OCI-LY7 (cell line): ENCODE results near the gene TGFB1. TPM values are rescaled to one million over a fixed set of nuclear protein-coding genes. Genes with fewer than 3 reads are reported as not detected.

Experiments used
- BruUV-seq: library from RNA; stranded (reverse); fragments of 400-500 nt; replicated peaks from 2 replicates; lab custom pipeline; 2021; lab: Mats Ljungman, UMichigan
- CTCF ChIA-PET: fragments of 300-600 bp; sonication (Branson Sonifier 250); formaldehyde crosslinking; loops from one replicate; lab custom pipeline; 2022; ENCODE audit warnings: antibody characterized with exemption; ENCODE audit not compliant: unreplicated experiment; lab: Charles Lee
- POLR2A ChIA-PET: fragments of 300-600 bp; sonication (Branson Sonifier 250); formaldehyde crosslinking; loops from one replicate; lab custom pipeline; 2022; ENCODE audit warnings: antibody characterized with exemption; lab: Charles Lee
- DNase-seq: peaks from one replicate; pipeline ENCODE4 v3.0.0-alpha.2; 2015; ENCODE audit warnings: low spot score
- H2AFZ ChIP-seq: fragments of 200-600 bp; sonication (generic), shearing (Covaris generic); 2 replicates; pipeline ENCODE4 v1.6.1; 2014; ENCODE audit warnings: mild to moderate bottlenecking, antibody characterized with exemption, low read length, moderate library complexity
- H3K27ac ChIP-seq: fragments of 200-600 bp; sonication (generic); 2 replicates; pipeline ENCODE4 v1.5.1; 2014; ENCODE audit warnings: mixed run types, low read depth, mild to moderate bottlenecking, moderate library complexity, low read length, inconsistent platforms; ENCODE audit not compliant: poor library complexity, severe bottlenecking
- H3K36me3 ChIP-seq: fragments of 200-600 bp; sonication (generic); 2 replicates; pipeline ENCODE4 v1.6.1; 2014; ENCODE audit warnings: mild to moderate bottlenecking, antibody characterized with exemption, low read length, moderate library complexity, mixed read lengths; ENCODE audit not compliant: insufficient read depth
- H3K4me1 ChIP-seq: fragments of 200-600 bp; sonication (generic); 2 replicates; pipeline ENCODE4 v1.5.1; 2014; ENCODE audit warnings: mild to moderate bottlenecking, low read length; ENCODE audit not compliant: insufficient read depth, poor library complexity, severe bottlenecking
- H3K4me2 ChIP-seq: fragments of 200-600 bp; sonication (generic); 2 replicates; pipeline ENCODE4 v1.6.1; 2014; ENCODE audit warnings: mild to moderate bottlenecking, low read length
- H3K4me3 ChIP-seq: fragments of 200-600 bp; sonication (generic); 2 replicates; pipeline ENCODE4 v1.5.1; 2014; ENCODE audit warnings: mild to moderate bottlenecking, low read depth, low read length; ENCODE audit not compliant: poor library complexity, severe bottlenecking
- H3K79me2 ChIP-seq: fragments of 200-600 bp; sonication (generic); 2 replicates; pipeline ENCODE4 v1.6.1; 2016; ENCODE audit warnings: low read depth, mild to moderate bottlenecking, low read length, moderate library complexity, mixed read lengths; ENCODE audit not compliant: insufficient read depth
- H3K9me2 ChIP-seq: fragments of 200-600 bp; sonication (generic); 2 replicates; pipeline ENCODE4 v1.6.1; 2016; ENCODE audit warnings: mild to moderate bottlenecking, low read length, mixed read lengths; ENCODE audit not compliant: insufficient read depth
- H3K9me3 ChIP-seq: fragments of 200-600 bp; sonication (generic); 2 replicates; pipeline ENCODE4 v1.6.1; 2014; ENCODE audit warnings: mild to moderate bottlenecking, mixed run types, low read length, mixed read lengths
- H4K20me1 ChIP-seq: fragments of 200-600 bp; sonication (generic); 2 replicates; pipeline ENCODE4 v1.6.1; 2014; ENCODE audit warnings: mild to moderate bottlenecking, antibody characterized with exemption, low read length, moderate library complexity, mixed read lengths; ENCODE audit not compliant: insufficient read depth
- CTCF ChIP-seq: fragments of 200-600 bp; sonication (generic); conservative IDR thresholded peaks from 2 replicates; pipeline ENCODE4 v1.5.1; 2014; ENCODE audit warnings: mild to moderate bottlenecking, antibody characterized with exemption, low read length, moderate library complexity, mixed read lengths
- EZH2phosphoT487 ChIP-seq: fragments of 200-600 bp; sonication (generic); IDR thresholded peaks from 2 replicates; pipeline ENCODE4 v1.6.1; 2018; ENCODE audit warnings: low read depth, borderline replicate concordance, mild to moderate bottlenecking, mixed run types, antibody characterized with exemption, low read length, moderate library complexity, mixed read lengths
- intact Hi-C: fragments of 100-400 bp; cut with micrococcal nuclease; formaldehyde crosslinking; loops from one replicate; pipeline ENCODE4 v1.10.0; 2022; ENCODE audit not compliant: unreplicated experiment
- total RNA-seq, 2 experiments: library from RNA; depleted of rRNA in 1 of 2; stranded (reverse); fragments of >200 nt in 1 of 2; shearing (Covaris generic) in 1 of 2; gene quantifications; 2 replicates each; pipeline ENCODE4 v1.2.3, GENCODE V29; 2014 to 2022

TGFB1 gene
- total RNA-seq, 2 experiments from 2014 or later: 15.5 to 88.8 TPM

DNA sequence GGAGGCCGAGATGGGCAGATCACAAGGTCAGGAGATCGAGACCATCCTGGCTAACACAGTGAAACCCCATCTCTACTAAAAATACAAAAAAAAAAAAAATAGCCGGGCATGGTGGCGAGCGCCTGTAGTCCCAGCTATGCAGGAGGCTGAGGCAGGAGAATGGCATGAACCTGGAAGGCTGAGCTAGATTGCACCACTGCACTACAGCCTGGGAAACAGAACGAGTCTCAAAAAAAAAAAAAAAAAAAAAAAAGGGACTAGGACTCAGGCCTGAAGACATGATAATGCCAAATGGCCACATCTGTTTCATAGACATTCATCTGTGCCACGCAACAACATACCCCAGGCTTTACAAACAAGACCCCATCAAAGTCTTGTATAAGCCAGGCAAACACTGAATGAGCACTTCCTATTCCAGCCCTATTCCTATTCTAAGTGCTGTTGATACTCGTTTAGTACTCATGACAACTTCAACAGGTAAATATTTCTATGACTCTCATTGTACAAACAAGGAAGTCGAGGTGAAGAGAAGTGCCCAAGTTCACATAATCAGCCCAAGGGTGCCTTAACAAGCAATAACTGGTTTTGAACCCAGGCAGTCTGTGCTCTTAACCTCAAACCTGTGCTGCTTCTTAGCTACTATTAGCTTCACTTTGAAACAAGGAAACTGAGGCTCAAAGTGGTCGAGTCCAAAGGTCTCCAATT, 8.6 kb upstream of the TGFB1 start:
- CTCF ChIA-PET: no interaction called here
- Histone ChIP-seq H3K27ac (no peak overlapping the region), H3K4me2 (no peak overlapping the region), H3K4me1 (peaks cover 10% of the 10 kb centered on the region), H3K9me2 (no peaks in the 10 kb centered on the region), H3K9me3 (no peaks in the 10 kb centered on the region), H2AFZ (no peak overlapping the region), H4K20me1 (no peaks in the 10 kb centered on the region), H3K4me3 (no peak overlapping the region), H3K36me3 (no peaks in the 10 kb centered on the region), H3K79me2 (peaks cover 16% of the 10 kb centered on the region; the same call in 1 of the 2 replicates)
- intact Hi-C loops: no loop called here
- no TSS peak for BruUV-seq
- DNase-seq: no peak
- TF ChIP-seq EZH2phosphoT487 (no peak), CTCF (no peak)
- POLR2A ChIA-PET: interaction anchor here (0.6 to 1.1 kb wide), 3 partner anchors 9 to 1176 kb away, joined by 3 to 5 read pairs (median 4); no protein-coding TSS in a partner anchor

- Histone ChIP-seq H4K20me1 (no peaks in the 10 kb centered on the region; the same call in 1 of the 2 replicates), H3K4me2 (no peak overlapping the region), H3K27ac (no peak overlapping the region), H3K9me3 (no peaks in the 10 kb centered on the region), H3K36me3 (no peaks in the 10 kb centered on the region), H3K79me2 (peaks cover 5% of the 10 kb centered on the region; the same call in 1 of the 2 replicates), H3K9me2 (no peaks in the 10 kb centered on the region), H3K4me3 (no peak overlapping the region), H2AFZ (no peak overlapping the region), H3K4me1 (peaks cover 6% of the 10 kb centered on the region)
- DNase-seq: no peak
- BruUV-seq: no TSS peak
- ChIA-PET CTCF (no interaction called here), POLR2A (no interaction called here)
- intact Hi-C loops: no loop called here
- TF ChIP-seq EZH2phosphoT487: no peak
- TF ChIP-seq CTCF: no peak
These were observed 6.0 kb upstream of the TGFB1 start for GRCh38 chr19:41359741-41360140.

GRCh38 chr19:41357746-41358145, 4.0 kb upstream of the TGFB1 start:
- no TSS peak for BruUV-seq
- Histone ChIP-seq H3K9me2 (no peaks in the 10 kb centered on the region), H3K4me3 (no peak overlapping the region), H4K20me1 (no peaks in the 10 kb centered on the region; the same call in 1 of the 2 replicates), H2AFZ (no peak overlapping the region), H3K4me2 (no peak overlapping the region), H3K9me3 (no peaks in the 10 kb centered on the region), H3K79me2 (peaks cover 9% of the 10 kb centered on the region; the same call in 1 of the 2 replicates), H3K4me1 (peaks cover 6% of the 10 kb centered on the region), H3K27ac (no peak overlapping the region), H3K36me3 (no peaks in the 10 kb centered on the region)
- CTCF ChIA-PET: no interaction called here
- no peak for TF ChIP-seq CTCF
- TF ChIP-seq EZH2phosphoT487: no peak
- DNase-seq: no peak
- POLR2A ChIA-PET: interaction anchor here (0.5 kb wide), 1 partner anchor 97 kb away, joined by 4 read pairs; no protein-coding TSS in a partner anchor
- intact Hi-C loops: no loop called here
